ENCODE data around the gene CTSZ.

GRCh38 chr20:58981628-58982364 lies 25.3 kb downstream of the CTSZ start:
- TF ChIP-seq POLR2A (IDR thresholded peaks at IDR 0.05): no peak
- no peak for TF ChIP-seq CTCF (IDR thresholded peaks at IDR 0.05)
